Gastroesophageal sphincter (tissue), 4 donors: ENCODE measurements around the gene NEURL1. TPM values are rescaled to one million over a fixed set of nuclear protein-coding genes. Genes with fewer than 3 reads are reported as not detected.
A peak's percentile ranks its signal among the peaks of the same experiment; 100 is the strongest.

Source experiments
- ATAC-seq: fragments of 150-250 bp; one replicate; pipeline ENCODE4 v1.9.1; 2016; ENCODE audit warnings: mild to moderate bottlenecking, moderate library complexity
- H3K27ac ChIP-seq, 4 donors: fragments of 200-600 bp; sonication (generic) in 3 of 4; 1 replicate in 3 of 4; 2 replicates in 1 of 4; pipeline ENCODE4 v1.5.1; 2016 to 2019
- H3K27me3 ChIP-seq: fragments of 200-600 bp; sonication (generic); one replicate; pipeline ENCODE4 v1.5.1; 2019
- H3K36me3 ChIP-seq, 2 donors: fragments of 200-600 bp; sonication (generic); one replicate each; pipeline ENCODE4 v1.5.1; 2019; ENCODE audit warnings: control low read depth in 1 of 2
- H3K4me1 ChIP-seq, 3 donors: fragments of 200-600 bp; sonication (generic); 1 replicate in 2 of 3; 2 replicates in 1 of 3; pipeline ENCODE4 v1.5.1; 2016 to 2019; ENCODE audit warnings: control low read depth in 2 of 3
- H3K4me3 ChIP-seq, 2 donors: fragments of 200-600 bp; sonication (generic); one replicate each; pipeline ENCODE4 v1.5.1; 2019; ENCODE audit warnings: mild to moderate bottlenecking in 1 of 2, moderate library complexity in 1 of 2
- H3K9me3 ChIP-seq, 3 donors: fragments of 200-600 bp; sonication (generic); one replicate each; pipeline ENCODE4 v1.5.1; 2017 to 2019; ENCODE audit warnings: control low read depth in 2 of 3
- EP300 ChIP-seq: sonication (generic); formaldehyde crosslinking; IDR thresholded peaks from one replicate; pipeline ENCODE4 v1.6.1; 2017; ENCODE audit warnings: antibody characterized with exemption, mild to moderate bottlenecking
- POLR2A ChIP-seq, 2 donors: fragments of 450-650 bp; IDR thresholded peaks; one replicate each; pipeline ENCODE4 v1.6.1; 2017; ENCODE audit warnings: antibody characterized with exemption in 2 of 2, mild to moderate bottlenecking in 2 of 2, moderate library complexity in 1 of 2
- POLR2AphosphoS5 ChIP-seq: sonication (generic); formaldehyde crosslinking; IDR thresholded peaks from one replicate; pipeline ENCODE4 v1.6.1; 2017; ENCODE audit warnings: antibody characterized with exemption
- WGBS, 2 donors: methylation state at CpG; one replicate each; pipeline ENCODE4 v1.1.5; 2018; ENCODE audit warnings: low coverage in 1 of 2; 5-methylcytosine and 5-hydroxymethylcytosine counted together
- total RNA-seq, 4 donors: library from RNA; depleted of rRNA; stranded (reverse); fragments of >200 nt; gene quantifications; one replicate each; pipeline ENCODE4 v1.1.0, GENCODE V29; 2016
- TF ChIP-seq, protein P1 (sequence below), 4 experiments: fragments of 200-600 bp in 2 of 4; fragments of 450-650 bp in 2 of 4; sonication (generic) in 1 of 4; IDR thresholded peaks; one replicate each; pipeline ENCODE4 v1.5.1; 2017 to 2019; ENCODE audit warnings: antibody characterized with exemption in 4 of 4, mild to moderate bottlenecking in 2 of 4, moderate library complexity in 2 of 4

Gene NEURL1
- total RNA-seq, 4 donors from 2014 or later = 0.15 to 0.27 (median 0.19) TPM; not detected in 1

GRCh38 chr10:103613616-103614015, 120.1 kb downstream of the NEURL1 start:
- TF ChIP-seq POLR2A (IDR thresholded peaks at IDR 0.05) (no peak), POLR2AphosphoS5 (no peak), EP300 (no peak)
- TF ChIP-seq, protein P1, sequence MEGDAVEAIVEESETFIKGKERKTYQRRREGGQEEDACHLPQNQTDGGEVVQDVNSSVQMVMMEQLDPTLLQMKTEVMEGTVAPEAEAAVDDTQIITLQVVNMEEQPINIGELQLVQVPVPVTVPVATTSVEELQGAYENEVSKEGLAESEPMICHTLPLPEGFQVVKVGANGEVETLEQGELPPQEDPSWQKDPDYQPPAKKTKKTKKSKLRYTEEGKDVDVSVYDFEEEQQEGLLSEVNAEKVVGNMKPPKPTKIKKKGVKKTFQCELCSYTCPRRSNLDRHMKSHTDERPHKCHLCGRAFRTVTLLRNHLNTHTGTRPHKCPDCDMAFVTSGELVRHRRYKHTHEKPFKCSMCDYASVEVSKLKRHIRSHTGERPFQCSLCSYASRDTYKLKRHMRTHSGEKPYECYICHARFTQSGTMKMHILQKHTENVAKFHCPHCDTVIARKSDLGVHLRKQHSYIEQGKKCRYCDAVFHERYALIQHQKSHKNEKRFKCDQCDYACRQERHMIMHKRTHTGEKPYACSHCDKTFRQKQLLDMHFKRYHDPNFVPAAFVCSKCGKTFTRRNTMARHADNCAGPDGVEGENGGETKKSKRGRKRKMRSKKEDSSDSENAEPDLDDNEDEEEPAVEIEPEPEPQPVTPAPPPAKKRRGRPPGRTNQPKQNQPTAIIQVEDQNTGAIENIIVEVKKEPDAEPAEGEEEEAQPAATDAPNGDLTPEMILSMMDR (IDR thresholded peaks at IDR 0.05) = no peak
- H3K36me3 ChIP-seq = peaks cover 0 to 96% of the 10 kb centered on the region in 2 donors
- no peaks in the 10 kb centered on the region for H3K27me3 ChIP-seq
- ATAC-seq = no peak
- no peak overlapping the region for H3K4me3 ChIP-seq
- peaks cover 0 to 69% (median 27%) of the 10 kb centered on the region in 3 donors for H3K4me1 ChIP-seq
- 100% methylated on average over 1 to 2 of the region's 2 CpGs for WGBS, 2 donors
- H3K9me3 ChIP-seq = no peaks in the 10 kb centered on the region
- no peak overlapping the region for H3K27ac ChIP-seq

- Histone ChIP-seq H3K4me1 (peaks cover 0 to 78% (median 34%) of the 10 kb centered on the region in 3 donors), H3K9me3 (no peaks in the 10 kb centered on the region), H3K27me3 (no peaks in the 10 kb centered on the region), H3K27ac (peak overlapping the region in 3 of 4 donors; percentile 0 to 59 (median 43)), H3K36me3 (peaks cover 0 to 93% of the 10 kb centered on the region in 2 donors), H3K4me3 (no peak overlapping the region)
- TF ChIP-seq, protein P1 (IDR thresholded peaks at IDR 0.05) = no peak
- TF ChIP-seq EP300 (no peak), POLR2AphosphoS5 (no peak), POLR2A (IDR thresholded peaks at IDR 0.05) (no peak)
- 45 to 66% methylated on average over 9 to 11 of the region's 14 CpGs for WGBS, 2 donors
- ATAC-seq = no peak
Observed at GRCh38 chr10:103614306-103615158, 121.0 kb downstream of the NEURL1 start.

- Histone ChIP-seq H3K9me3 (no peaks in the 10 kb centered on the region), H3K4me1 (peaks cover 0 to 89% (median 49%) of the 10 kb centered on the region in 3 donors), H3K36me3 (peaks cover 0 to 93% of the 10 kb centered on the region in 2 donors), H3K27ac (peak overlapping the region in 2 of 4 donors; percentile 48 to 59), H3K4me3 (no peak overlapping the region), H3K27me3 (no peaks in the 10 kb centered on the region)
- TF ChIP-seq EP300 (no peak), POLR2A (IDR thresholded peaks at IDR 0.05) (no peak), POLR2AphosphoS5 (peak; percentile 37)
- TF ChIP-seq, protein P1 (IDR thresholded peaks at IDR 0.05) = no peak
- WGBS, 2 donors = 73 to 95% methylated on average over 3 to 4 of the region's 20 CpGs
- ATAC-seq = peak; percentile 75
Observed at GRCh38 chr10:103616705-103617601, 123.4 kb downstream of the NEURL1 start.

GRCh38 chr10:103617602-103618385, 124.3 kb downstream of the NEURL1 start:
- peaks cover 0 to 89% (median 57%) of the 10 kb centered on the region in 3 donors for H3K4me1 ChIP-seq

More at GRCh38 chr10:103617602-103618385, 124.3 kb downstream of the NEURL1 start:
- peaks cover 0 to 93% of the 10 kb centered on the region in 2 donors for H3K36me3 ChIP-seq
- 80 to 91% methylated on average over 1 to 9 of the region's 13 CpGs for whole genome bisulfite sequencing, 2 donors
- H3K27ac ChIP-seq = peak overlapping the region in 3 of 4 donors; percentile 62 to 75 (median 65)
- no peaks in the 10 kb centered on the region for H3K27me3 ChIP-seq
- no peak overlapping the region for H3K4me3 ChIP-seq
- H3K9me3 ChIP-seq = no peaks in the 10 kb centered on the region
- no peak for TF ChIP-seq EP300
- no peak for TF ChIP-seq POLR2AphosphoS5
- no peak for TF ChIP-seq POLR2A (IDR thresholded peaks at IDR 0.05)
- TF ChIP-seq, protein P1 (IDR thresholded peaks at IDR 0.05) = no peak
- ATAC-seq = no peak
